GM10266 (cell line): ENCODE results near the gene MGLL.
A peak's percentile ranks its signal among the peaks of the same experiment; 100 is the strongest.

Experiments used
- DNase-seq: peaks from one replicate; pipeline ENCODE4 v3.0.0; 2012; ENCODE audit errors: extremely low spot score
- TF ChIP-seq, protein P1 (sequence below): IDR thresholded peaks from 2 replicates; pipeline ENCODE4 v1.5.1; 2012; ENCODE audit warnings: mild to moderate bottlenecking, low read depth; ENCODE audit not compliant: control insufficient read depth, insufficient read depth; ENCODE audit errors: missing control alignments

Gene MGLL

GRCh38 chr3:127858937-127859336 is 36.6 kb upstream of the MGLL start:
- no peak for DNase-seq
- TF ChIP-seq, protein P1, sequence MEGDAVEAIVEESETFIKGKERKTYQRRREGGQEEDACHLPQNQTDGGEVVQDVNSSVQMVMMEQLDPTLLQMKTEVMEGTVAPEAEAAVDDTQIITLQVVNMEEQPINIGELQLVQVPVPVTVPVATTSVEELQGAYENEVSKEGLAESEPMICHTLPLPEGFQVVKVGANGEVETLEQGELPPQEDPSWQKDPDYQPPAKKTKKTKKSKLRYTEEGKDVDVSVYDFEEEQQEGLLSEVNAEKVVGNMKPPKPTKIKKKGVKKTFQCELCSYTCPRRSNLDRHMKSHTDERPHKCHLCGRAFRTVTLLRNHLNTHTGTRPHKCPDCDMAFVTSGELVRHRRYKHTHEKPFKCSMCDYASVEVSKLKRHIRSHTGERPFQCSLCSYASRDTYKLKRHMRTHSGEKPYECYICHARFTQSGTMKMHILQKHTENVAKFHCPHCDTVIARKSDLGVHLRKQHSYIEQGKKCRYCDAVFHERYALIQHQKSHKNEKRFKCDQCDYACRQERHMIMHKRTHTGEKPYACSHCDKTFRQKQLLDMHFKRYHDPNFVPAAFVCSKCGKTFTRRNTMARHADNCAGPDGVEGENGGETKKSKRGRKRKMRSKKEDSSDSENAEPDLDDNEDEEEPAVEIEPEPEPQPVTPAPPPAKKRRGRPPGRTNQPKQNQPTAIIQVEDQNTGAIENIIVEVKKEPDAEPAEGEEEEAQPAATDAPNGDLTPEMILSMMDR, result no peak

GRCh38 chr3:127858521-127858920 is 36.2 kb upstream of the MGLL start:
- TF ChIP-seq, protein P1, result no peak
- DNase-seq, result no peak

GRCh38 chr3:127857333-127857732 is 35.0 kb upstream of the MGLL start:
- DNase-seq, result peak; percentile 26
- TF ChIP-seq, protein P1, result peak; percentile 55

GRCh38 chr3:127856801-127857200 is 34.5 kb upstream of the MGLL start:
- no peak for DNase-seq
- TF ChIP-seq, protein P1, result no peak

GRCh38 chr3:127855246-127855645 is 32.9 kb upstream of the MGLL start:
- DNase-seq, result no peak
- TF ChIP-seq, protein P1, result no peak

- no peak for DNase-seq
- TF ChIP-seq, protein P1, result no peak
Observed at GRCh38 chr3:127853681-127854080, 31.4 kb upstream of the MGLL start.

- no peak for DNase-seq
- TF ChIP-seq, protein P1, result no peak
Observed at GRCh38 chr3:127851899-127852298, 29.6 kb upstream of the MGLL start.
